HG03095 (cell line): ENCODE measurements around the gene DGKD.

ENCODE experiments used
- ATAC-seq: cut with Tn5 transposase; IDR thresholded peaks from one replicate; pipeline ENCODE4 v1.9.1; 2021; ENCODE audit warnings: moderate library complexity; ENCODE audit not compliant: unreplicated experiment

The DGKD gene

DNA sequence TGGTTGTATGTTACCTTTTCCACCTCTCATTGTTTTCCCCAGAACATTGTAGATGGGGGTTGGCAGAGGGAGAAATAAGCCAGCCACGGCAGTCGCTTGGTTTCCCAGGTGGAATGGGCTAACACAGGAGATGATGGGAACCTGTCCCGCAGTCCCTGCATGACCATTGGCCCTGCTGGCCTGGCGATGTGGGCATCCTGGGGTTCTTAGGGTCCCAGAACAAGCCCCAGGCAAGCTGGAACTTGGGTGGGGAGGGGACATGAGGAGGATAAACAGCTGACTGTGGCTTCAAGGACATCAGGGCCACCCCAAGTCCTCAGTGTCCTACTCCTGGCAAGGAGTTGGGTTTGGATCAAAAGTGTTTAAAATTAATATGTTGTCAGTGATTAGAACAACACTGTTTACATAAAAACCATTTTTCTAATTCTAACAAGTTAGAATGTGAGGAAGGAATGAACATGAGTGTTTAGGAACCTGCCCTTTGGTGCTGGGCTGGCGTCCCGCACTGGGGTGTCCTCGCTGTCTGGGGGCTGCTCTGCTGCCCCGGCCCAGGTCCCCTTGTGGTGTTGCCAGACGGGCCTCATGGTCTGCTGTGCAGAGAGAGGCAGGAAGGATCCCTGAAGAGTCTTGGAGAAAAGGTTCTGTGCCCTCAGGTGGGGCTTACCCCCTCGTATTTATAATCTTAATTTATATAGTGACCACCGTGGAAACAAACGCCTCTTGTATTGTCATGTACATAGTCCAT, 117.2 kb downstream of the DGKD start:
- ATAC-seq, result no peak

DNA sequence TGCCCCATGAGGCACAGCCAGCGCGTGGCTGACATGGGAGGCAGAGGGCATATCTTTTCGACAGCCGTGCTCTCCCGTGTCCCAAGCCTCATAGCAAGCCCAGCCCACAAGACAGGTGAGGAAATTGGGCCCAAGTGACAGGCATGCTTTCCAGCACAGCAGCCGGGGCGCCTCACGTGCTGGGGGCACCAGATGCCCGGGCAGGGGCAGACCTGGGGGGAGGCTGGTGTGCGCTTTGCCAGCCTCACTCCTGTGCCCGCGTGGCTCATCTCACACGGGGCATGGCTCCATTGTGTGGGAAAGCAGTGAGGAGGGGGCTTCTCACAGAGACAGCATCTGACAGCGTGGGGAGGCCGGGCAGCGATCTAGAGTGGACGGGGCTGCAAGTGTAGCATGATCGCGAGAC, 119.1 kb downstream of the DGKD start:
- ATAC-seq, result no peak

- ATAC-seq, result no peak
Measured at GRCh38 chr2:233473878-233474277, 119.6 kb downstream of the DGKD start.

DNA sequence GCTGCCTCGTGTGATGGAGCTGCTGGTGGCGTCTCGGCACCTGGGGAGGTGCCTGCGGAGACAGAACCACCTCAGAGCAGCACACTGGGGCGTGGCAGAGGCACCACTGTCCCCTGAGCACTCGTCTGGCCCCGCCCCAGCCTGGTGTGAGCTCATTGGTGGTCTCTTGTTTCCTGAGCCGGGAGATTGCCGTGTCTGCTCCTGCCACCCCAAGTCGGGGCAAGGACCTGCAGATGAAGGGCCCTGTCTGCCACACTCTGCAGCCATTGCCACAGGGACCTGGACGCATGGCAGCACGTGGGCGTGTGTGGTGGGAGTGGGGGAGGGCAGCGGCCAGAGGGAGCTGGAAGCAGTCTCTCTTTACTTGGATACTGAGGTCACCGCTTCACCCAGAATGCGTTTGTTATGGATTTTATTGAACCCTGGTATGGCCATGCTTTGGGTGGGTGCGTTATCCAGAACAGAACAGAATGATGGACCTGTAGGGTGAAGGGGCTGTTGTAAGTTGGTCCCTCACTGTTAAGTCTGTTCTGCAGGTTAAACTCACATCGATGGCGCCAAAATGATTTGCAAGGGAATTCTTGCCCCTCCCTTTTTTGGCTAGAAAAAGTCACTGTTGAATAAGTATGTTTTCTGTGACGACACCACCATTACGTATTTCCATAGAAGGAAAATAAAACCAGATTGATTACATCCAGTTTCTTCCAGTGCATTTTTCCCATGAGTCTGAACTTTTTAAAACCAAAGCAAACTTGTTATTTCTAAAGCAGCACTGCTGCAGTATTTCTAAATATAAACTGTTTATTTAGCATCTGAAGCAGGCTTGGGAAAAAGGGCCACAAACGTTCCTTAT, 120.2 kb downstream of the DGKD start:
- no peak for ATAC-seq

- no peak for ATAC-seq
Measured at GRCh38 chr2:233476063-233476410, 121.7 kb downstream of the DGKD start.

- no peak for ATAC-seq
Measured at GRCh38 chr2:233476651-233477547, 122.6 kb downstream of the DGKD start.

- no peak for ATAC-seq
Measured at GRCh38 chr2:233477548-233478433, 123.5 kb downstream of the DGKD start.

GRCh38 chr2:233479616-233480489, 125.6 kb downstream of the DGKD start:
- ATAC-seq, result no peak

- ATAC-seq, result no peak
Measured at GRCh38 chr2:233480490-233481202, 126.4 kb downstream of the DGKD start.

GRCh38 chr2:233481368-233482142, 127.3 kb downstream of the DGKD start:
- ATAC-seq, result no peak

DNA sequence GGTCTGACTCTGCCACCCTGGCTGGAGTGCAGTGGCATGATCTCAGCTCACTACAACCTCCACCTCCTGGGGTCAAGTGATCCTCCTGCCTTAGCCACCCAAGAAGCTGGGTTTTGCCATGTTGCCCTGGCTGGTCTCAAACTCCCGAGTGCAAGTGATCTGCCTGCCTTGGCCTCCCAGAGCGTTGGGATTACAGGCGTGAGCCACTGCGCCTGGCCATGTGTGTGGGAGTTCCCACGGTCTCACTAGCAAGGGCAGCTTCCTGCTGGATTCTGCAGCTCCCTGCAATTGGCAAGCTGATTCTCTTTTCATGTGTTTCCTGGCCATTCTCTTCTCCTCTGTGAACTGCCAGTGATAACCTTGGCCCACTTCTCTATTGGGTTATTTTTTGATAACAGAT, 128.3 kb downstream of the DGKD start:
- ATAC-seq, result no peak

- ATAC-seq, result no peak
Measured at GRCh38 chr2:233485726-233486125, 131.4 kb downstream of the DGKD start.

- ATAC-seq, result no peak
Measured at GRCh38 chr2:233486357-233486756, 132.1 kb downstream of the DGKD start.

GRCh38 chr2:233486778-233487552, 132.7 kb downstream of the DGKD start:
- no peak for ATAC-seq

DNA sequence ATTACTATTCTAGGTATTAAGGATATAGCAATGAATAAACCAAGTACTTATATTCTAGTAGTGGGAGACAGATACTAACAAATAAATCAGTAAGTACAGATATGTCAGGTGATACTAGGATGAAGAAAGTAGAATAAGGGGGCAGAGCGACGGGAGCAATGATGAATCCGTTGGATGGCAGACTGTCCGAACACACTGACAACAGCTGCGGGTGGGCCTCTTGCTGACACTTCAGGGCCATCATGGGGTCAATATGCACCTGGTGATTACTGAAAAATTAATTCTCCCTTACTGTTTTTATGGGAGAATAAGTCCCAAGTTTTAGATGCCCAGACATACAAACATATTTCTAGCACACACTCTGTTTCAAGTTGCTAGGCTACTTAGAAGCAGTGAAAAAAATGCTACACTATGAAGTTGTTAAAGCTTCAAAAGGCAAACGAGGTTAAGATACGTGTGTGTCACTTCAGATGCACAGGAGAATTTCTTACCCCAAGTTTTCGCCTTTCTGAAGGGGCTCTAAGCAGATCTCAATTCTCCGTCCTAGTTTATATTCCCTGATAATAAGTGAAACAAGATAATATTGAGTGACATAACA, 133.6 kb downstream of the DGKD start:
- no peak for ATAC-seq

- no peak for ATAC-seq
Measured at GRCh38 chr2:233489143-233489542, 134.8 kb downstream of the DGKD start.

DNA sequence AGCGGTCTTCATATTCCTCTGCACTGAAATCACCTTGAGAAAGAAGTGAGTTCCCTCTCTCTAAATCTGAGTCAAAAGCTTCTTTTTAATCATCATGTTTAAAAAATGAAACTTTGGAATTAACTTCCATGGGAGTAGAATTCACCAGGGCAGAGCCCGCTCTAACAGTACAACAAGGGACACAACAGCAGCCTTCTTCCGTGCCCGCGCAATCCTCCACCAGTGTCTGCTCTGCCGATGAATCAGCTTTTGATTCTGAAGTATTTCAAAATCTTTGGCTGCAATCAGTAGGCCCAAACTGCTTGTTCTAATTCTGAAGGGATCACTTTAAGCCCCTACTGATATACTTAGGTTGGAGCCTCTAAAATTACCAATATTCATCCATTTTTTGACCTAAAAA, 135.4 kb downstream of the DGKD start:
- ATAC-seq, result no peak
